Measurements from ENCODE around the gene ACER3.
"Not testable (repeated sequence)": the region's sequence is repeated elsewhere in the genome, so short reads cannot be mapped to it uniquely, and the experiment has no call there.

Gene ACER3

GRCh38 chr11:76857781-76858410, 2.8 kb upstream of the ACER3 start:
- TF ChIP-seq CTCF (IDR thresholded peaks at IDR 0.05; ENCODE audit: poor library complexity, severe bottlenecking) = no peak
- H3K4me1 ChIP-seq (ENCODE audit: insufficient read depth, poor library complexity, severe bottlenecking) = peaks cover 4% of the 10 kb centered on the region
- H3K27me3 ChIP-seq (ENCODE audit: insufficient read depth, poor library complexity, severe bottlenecking) = no peaks in the 10 kb centered on the region
- no peak overlapping the region for H3K27ac ChIP-seq (ENCODE audit: poor library complexity, severe bottlenecking)
- ATAC-seq (ENCODE audit: low read depth) (no peak), DNase-seq (ENCODE audit: low spot score) (no peak)
- H3K4me3 ChIP-seq (ENCODE audit: severe bottlenecking) = no peak overlapping the region
- no peaks in the 10 kb centered on the region for H3K36me3 ChIP-seq (ENCODE audit: low read depth)
- H3K9me3 ChIP-seq (ENCODE audit: severe bottlenecking) = no peaks in the 10 kb centered on the region

- ATAC-seq (ENCODE audit: low read depth) (no peak), DNase-seq (ENCODE audit: low spot score) (no peak)
- Histone ChIP-seq H3K27me3 (ENCODE audit: insufficient read depth, poor library complexity, severe bottlenecking) (no peaks in the 10 kb centered on the region), H3K9me3 (ENCODE audit: severe bottlenecking) (no peaks in the 10 kb centered on the region), H3K4me1 (ENCODE audit: insufficient read depth, poor library complexity, severe bottlenecking) (peaks cover 8% of the 10 kb centered on the region), H3K27ac (ENCODE audit: poor library complexity, severe bottlenecking) (peak overlapping the region; percentile 57), H3K4me3 (ENCODE audit: severe bottlenecking) (no peak overlapping the region), H3K36me3 (ENCODE audit: low read depth) (peaks cover 3% of the 10 kb centered on the region; the same call in 1 of the 2 replicates)
- TF ChIP-seq CTCF (IDR thresholded peaks at IDR 0.05; ENCODE audit: poor library complexity, severe bottlenecking) = no peak
Measured at GRCh38 chr11:76859708-76860227, 950 bp upstream of the ACER3 start.

GRCh38 chr11:76861490-76861953, 804 bp downstream of the ACER3 start:
- peaks cover 8% of the 10 kb centered on the region for H3K4me1 ChIP-seq (ENCODE audit: insufficient read depth, poor library complexity, severe bottlenecking)
- no peak for DNase-seq (ENCODE audit: low spot score)
- H3K36me3 ChIP-seq (ENCODE audit: low read depth) = peaks cover 9% of the 10 kb centered on the region
- H3K27me3 ChIP-seq (ENCODE audit: insufficient read depth, poor library complexity, severe bottlenecking) = no peaks in the 10 kb centered on the region
- peak overlapping the region; percentile 57 for H3K27ac ChIP-seq (ENCODE audit: poor library complexity, severe bottlenecking)
- peak overlapping the region; percentile 85 for H3K4me3 ChIP-seq (ENCODE audit: severe bottlenecking)
- ATAC-seq (ENCODE audit: low read depth) = peak; percentile 11; the same call in 2 of the 3 replicates
- no peaks in the 10 kb centered on the region for H3K9me3 ChIP-seq (ENCODE audit: severe bottlenecking)
- TF ChIP-seq CTCF (IDR thresholded peaks at IDR 0.05; ENCODE audit: poor library complexity, severe bottlenecking) = no peak

GRCh38 chr11:76862794-76863193, 2.1 kb downstream of the ACER3 start:
- peaks cover 15% of the 10 kb centered on the region for H3K36me3 ChIP-seq (ENCODE audit: low read depth)
- H3K27ac ChIP-seq (ENCODE audit: poor library complexity, severe bottlenecking); H3K4me3 ChIP-seq (ENCODE audit: severe bottlenecking); H3K9me3 ChIP-seq (ENCODE audit: severe bottlenecking); H3K4me1 ChIP-seq (ENCODE audit: insufficient read depth, poor library complexity, severe bottlenecking); ATAC-seq (ENCODE audit: low read depth); H3K27me3 ChIP-seq (ENCODE audit: insufficient read depth, poor library complexity, severe bottlenecking); DNase-seq (ENCODE audit: low spot score): not testable (repeated sequence)

- H3K4me3 ChIP-seq (ENCODE audit: severe bottlenecking) = no peak overlapping the region
- no peak overlapping the region for H3K27ac ChIP-seq (ENCODE audit: poor library complexity, severe bottlenecking)
- H3K36me3 ChIP-seq (ENCODE audit: low read depth) = peaks cover 20% of the 10 kb centered on the region
- ATAC-seq (ENCODE audit: low read depth) = no peak
- no peaks in the 10 kb centered on the region for H3K9me3 ChIP-seq (ENCODE audit: severe bottlenecking)
- DNase-seq (ENCODE audit: low spot score) = no peak
- no peak for TF ChIP-seq CTCF (IDR thresholded peaks at IDR 0.05; ENCODE audit: poor library complexity, severe bottlenecking)
- peaks cover 8% of the 10 kb centered on the region for H3K4me1 ChIP-seq (ENCODE audit: insufficient read depth, poor library complexity, severe bottlenecking)
- H3K27me3 ChIP-seq (ENCODE audit: insufficient read depth, poor library complexity, severe bottlenecking) = no peaks in the 10 kb centered on the region
Measured at GRCh38 chr11:76863196-76863777, 2.6 kb downstream of the ACER3 start.

All from RWPE2 (cell line).